Lung microvascular endothelial cell (primary cell): ENCODE data around the gene CNMD. TPM values are rescaled to one million over a fixed set of nuclear protein-coding genes. Genes with fewer than 3 reads are reported as not detected.
"Not testable (repeated sequence)": the region's sequence is repeated elsewhere in the genome, so short reads cannot be mapped to it uniquely, and the experiment has no call there.

Experiments
- DNase-seq, 2 donors: peaks; one replicate each; pipeline versions ENCODE4 v3.0.0 to v3.0.0-alpha.2; 2010; ENCODE audit warnings: low read depth in 2 of 2
- total RNA-seq: library from RNA; depleted of rRNA; stranded (reverse); fragments of >200 nt; gene quantifications from 2 replicates; pipeline ENCODE4 v1.2.1, GENCODE V29; 2014

Gene CNMD
- total RNA-seq, 1 donor from 2014 or later, result not detected

DNA sequence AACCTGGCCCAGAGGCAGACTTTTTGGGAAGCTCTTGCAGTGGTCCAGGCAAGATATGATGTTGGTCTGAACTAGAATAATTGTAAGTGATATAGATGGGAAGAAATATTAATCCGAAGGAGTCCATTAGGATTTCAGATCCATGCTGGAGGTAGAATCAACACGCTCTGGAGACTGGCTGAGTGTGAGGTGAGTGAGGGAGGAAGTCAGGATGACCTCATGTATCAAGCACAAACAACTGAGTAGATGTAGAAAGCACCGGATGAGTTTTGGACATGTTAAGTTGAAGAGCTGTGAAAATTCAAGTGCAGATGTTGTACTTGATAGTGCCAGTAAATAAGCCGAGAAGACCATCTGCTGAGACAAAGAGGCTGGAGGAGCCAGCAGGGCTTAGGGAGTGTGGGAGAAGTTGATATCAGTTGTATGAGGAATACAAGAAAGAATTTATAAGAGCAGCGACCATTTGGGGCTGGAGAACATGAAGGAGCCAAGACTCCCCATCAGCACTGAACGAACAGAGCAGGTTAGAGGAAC is 5.3 kb upstream of the CNMD start:
- DNase-seq, result no peak

DNA sequence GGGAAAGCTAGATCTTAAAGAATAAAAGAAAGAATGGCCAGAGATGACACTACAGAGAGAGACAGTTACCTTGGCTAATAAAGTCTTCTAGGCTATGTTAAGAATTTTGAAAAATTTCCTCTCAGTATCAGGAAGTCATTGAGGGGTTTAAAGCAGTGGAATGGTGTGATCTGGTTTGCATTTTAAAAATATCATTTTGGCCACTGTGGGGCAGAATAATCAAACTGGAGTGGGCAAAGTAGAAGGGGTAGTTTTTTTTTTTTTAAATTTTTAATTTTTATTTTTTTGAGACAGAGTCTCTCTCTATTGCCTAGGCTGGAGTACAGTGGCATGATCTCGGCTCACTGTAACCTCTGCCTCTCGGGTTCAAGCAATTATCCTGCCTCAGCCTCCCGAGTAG is 4.4 kb upstream of the CNMD start:
- no peak for DNase-seq

DNA sequence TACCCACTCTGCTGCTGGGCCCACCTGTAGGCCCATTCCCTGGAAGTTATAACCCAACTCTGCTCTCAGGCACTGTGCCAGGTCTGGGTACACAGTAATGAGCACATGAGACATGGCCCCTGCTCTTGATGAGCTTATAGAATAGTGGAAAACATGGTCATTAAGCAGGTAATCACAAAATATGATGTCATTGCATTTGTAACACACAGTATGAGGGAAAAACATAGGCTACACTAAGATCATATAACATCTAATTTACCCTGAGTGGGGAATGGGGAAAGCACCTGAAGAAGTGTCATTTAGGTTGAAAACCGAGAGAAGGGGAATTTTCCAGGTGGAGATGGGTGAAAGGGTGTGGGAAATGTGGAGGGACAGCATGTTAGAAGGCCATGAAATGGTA is 3.9 kb upstream of the CNMD start:
- no peak for DNase-seq

DNA sequence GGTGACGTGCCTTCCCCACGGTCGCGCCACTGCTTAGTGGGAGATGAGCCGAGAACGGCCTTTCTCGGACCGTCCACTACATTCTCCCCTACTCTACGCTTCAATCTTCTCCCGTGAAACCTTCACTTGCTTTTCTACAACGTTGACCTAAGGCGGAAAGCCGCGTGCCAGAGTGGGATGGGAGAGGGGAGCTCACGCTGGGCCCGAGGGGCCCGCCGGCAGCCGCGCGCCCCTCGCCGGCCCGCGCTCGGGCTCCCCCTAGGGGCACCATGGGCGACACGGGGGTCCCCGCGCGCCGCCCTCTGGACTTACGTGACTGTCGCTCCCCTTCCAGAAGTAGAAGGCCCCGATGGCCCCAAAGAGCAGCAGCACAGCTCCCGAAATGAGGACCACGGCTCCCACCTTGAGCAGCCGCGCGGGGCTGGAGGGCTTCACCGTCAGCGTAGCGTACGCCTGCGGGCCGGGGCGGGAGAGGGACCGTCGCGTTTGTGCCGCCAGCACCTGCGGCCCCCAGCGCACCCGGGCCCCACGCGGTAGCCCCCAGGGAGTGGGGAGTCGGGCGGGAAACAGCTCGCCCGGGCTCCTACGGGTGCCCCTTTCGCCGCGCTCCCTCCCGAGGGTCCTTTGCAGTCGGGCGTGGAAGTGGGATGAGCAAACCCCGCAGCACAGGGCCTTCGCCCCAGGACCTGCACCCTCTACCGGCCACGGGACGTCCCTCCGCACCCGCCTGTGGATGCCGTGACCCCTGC is 727 bp downstream of the CNMD start:
- peak; percentile 8 to 26 for DNase-seq

DNA sequence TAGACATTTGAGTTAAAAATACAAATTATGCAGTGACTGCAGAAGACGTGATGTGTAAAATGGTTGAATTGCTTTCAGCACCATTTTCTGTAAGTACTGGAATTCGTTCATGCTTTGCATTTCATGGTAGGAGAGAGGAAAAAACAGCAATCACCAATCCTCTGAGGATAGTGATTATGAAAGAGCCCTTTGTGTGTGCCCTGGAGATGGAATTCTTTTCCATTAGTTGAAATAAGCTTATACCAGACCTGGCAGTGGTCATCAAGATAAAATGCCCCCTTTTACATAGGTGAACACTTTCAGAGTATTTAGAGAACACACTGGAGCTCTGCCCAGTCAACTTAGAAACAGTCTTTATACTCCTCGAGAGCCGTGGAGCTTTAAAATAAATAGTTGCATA is 1.7 kb downstream of the CNMD start:
- no peak for DNase-seq

DNA sequence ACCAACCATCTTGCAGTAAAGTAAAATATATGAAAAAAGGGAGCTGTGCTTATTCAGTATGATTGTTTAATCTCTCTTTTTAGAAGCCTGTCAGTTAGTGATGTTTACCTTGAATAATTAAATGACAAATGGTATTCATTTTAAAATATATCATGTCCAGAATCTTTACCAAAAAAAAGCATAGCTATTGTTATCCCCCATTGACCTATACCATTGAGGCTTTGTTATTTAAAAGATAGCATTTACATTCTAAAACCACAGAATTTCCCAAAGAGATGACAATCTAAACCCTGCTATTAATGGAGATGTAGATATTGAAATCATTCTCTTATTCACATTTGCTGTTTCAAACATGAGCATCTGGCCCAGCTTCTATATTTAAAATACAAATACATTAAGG is 2.2 kb downstream of the CNMD start:
- DNase-seq, result no peak

DNA sequence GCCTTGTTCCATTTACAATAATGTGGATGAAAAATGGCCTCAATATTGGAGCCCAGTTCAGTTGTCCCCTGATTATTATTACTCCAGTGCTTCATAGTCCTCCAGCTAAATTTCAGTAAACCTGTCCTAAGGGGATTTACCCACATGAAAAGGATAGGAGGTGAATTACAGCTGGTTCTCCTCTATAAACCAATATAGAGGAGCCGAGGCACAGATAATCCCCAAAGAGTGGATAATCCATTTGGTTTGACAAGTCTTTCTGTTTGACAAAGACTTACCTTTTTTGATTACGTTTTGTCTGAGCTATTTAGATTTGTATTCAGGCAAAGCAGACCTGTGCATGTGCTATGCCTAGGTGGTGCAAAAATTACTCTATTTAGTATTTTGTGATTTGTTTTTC is 2.7 kb downstream of the CNMD start:
- no peak for DNase-seq

DNA sequence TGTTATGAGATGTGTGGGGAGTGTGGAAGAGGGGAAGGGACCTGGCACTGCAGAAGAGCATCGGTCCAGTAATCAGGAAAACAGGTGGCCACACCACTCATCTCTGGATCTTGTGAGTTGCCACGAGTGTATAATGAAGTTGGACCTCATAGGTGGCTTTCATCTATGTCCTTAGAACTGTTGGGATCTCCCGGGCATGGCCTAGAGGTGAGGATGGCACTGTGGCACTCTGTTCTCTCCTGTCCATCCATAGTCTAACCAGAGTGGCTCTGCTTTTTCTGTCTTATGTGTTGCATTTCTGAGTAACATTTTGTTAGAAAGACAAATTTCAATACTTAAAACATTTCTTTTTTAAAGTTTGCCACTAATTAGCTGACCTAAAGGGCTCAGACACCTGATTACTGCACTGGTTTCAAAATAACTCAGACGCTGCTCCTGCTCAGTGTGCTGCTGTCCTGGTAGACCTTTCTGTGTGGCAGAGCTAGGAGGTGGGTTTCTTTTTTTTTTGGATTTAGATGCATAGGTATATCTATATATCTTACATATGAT is 5.5 kb downstream of the CNMD start:
- DNase-seq, result no peak

DNA sequence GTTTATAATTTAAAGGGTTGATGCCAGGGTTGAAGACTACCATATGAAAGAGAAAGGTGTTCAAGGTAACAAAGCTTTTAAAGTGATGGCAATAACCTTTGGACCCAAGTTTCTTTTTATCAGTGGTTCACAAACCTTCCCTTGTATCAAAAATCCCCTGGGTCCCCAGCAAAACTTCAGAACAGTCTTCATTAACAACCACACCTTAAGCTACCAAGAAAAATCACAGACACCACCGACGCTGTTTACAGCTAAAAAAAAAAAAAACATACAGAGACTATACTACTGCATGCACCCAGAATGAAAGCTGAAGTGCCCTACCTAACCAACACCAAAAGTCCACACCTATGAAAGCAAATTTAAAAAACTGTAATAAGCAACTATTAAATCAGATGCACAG is 13.4 kb downstream of the CNMD start:
- DNase-seq, result no peak

DNA sequence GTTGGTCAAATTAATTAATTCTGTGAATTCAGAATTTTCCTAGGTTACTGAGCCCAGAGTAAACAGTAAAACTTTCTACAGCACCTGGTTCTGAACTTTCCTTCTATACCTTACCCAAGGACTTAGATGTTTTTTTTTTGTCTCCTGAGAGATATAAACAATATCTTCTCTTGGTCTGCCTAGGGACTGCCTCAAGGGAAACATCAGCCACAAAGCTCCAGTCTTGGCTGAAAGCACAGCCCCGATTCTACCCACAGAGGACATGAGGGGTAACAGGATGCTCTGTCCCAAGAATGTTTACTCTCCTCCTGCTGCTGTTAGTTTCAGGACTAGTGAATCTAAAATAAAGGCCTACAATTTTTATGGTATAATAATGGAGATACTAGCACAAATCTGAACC is 14.3 kb downstream of the CNMD start:
- no peak for DNase-seq

DNA sequence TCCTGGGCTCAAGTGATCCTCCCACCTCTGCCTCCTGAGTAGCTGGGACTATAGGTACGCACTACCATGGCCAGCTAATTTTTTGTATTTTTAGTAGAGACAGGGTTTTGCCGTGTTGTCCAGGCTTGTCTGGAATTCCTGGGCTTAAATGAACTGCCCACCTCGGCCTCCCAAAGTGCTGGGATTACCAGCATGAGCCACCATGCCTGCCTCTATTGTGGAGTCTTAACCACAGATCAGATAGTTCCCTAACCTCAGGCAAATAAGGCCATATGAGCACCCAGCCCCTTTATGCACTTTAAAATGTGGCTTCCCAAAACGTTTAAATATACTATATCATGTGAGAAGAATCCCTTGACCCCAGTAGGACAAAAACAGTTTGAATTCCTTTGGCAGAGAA is 16.4 kb downstream of the CNMD start:
- no peak for DNase-seq

DNA sequence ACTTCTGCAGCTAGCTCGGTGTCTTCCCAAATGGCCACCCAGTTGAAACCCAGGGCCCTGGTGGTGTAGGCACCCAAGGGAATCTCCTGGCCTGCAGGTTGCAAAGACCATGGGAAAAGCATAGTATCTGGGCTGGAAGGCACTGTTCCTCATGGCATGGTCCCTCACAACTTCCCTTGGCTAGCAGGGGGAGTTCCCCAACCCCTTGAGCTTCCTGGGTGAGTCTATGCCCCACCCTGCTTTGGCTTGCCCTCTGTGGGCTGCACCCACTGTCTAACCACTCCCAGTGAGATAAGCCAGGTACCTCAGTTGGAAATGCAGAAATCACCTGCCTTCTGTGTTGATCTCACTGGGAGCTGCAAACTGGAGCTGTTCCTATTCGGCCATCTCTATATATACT is 18.3 kb downstream of the CNMD start:
- DNase-seq, result not testable (repeated sequence)

DNA sequence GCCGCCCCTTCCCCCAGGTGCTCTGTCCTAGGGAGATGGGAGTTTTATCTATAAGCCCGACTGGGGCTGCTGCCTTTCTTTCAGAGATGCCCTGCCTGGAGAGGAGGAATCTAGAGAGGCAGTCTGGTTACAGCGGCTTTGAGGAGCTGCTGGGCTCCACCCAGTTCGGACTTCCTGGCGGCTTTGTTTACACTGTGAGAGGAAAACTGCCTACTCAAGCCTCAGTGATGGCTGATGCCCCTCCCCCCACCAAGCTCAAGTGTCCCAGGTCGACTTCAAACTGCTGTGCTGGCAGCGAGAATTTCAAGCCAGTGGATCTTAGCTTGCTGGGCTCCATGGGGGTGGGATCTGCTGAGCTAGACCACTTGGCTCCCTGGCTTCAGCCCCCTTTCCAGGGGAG is 18.7 kb downstream of the CNMD start:
- peak in 1 of 2 donors; percentile 46 for DNase-seq

DNA sequence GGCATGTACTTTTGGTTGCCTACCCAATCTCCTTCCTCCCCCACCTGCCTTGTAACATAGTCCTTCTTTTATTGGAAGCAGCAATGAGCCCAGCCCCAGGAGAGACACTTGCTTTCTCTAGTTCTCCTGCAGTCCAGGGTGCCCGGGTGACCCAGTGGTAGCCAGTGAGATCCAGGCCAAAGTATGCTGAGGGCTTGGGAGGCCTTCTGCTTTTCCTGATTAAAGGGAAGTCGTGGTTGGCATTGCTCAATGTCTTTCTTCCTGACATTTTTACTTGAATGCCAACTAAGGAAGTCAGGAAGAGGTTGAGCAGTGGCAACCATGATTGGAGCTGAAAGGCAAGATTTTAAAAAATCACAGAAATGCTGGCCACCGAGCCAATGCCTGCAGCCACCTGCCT is 25.7 kb downstream of the CNMD start:
- peak in 1 of 2 donors; percentile 3 for DNase-seq

DNA sequence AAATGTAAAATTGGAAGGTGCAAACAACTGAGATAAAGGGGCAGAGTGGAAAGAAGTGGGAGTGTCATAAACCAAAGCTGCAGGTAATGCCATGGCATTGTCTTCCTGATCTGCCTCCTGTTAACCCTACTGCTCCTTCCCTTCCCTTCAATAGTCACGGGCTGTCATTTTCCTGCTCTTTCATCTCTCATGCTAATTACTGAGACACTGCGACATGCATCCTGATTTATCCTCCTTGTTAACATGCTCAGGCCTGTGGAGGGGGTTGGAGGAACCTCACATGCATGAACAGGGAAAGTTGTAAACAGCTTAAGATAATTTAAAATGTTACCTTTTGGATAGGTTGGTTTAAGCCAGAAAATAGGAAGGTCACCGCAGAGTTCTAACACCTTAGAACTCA is 27.2 kb downstream of the CNMD start:
- DNase-seq, result no peak

DNA sequence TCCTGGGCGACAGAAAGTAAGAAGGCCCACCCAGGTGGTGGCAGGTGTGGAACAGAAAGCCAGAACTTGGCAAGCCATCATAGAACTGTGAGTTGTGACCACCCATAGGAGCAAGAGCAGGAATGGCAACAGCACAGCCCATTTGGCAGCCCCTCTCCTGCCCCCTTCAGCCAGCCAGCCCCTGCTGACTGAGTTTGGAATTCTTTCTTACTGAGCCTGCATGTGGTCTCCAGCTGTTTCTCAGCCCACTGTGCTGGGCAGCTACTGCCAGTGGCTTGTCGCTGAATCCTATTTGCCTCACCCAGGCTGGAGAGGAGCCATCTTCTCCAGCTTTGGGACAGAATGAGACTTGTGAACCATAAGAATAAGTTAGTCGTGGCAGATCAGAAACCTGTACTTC is 28.3 kb downstream of the CNMD start:
- no peak for DNase-seq

DNA sequence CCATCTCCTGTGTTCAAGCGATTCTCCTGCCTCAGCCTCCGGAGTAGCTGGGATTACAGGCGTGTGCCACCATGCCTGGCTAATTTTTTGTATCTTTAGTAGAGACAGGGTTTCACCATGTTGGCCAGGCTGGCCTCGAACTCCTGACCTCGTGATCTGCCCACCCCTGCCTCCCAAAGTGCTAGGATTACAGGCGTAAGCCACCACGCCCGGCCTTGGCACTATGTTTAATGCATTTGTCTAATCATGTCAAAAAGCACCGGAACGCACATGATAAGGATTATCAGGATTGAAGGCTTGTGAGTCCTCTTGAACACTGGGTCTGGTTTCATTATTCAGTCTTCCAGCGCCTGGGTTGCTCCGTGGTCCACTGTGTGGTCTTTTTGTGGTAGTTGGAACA is 31.4 kb downstream of the CNMD start:
- DNase-seq, result not testable (repeated sequence)

DNA sequence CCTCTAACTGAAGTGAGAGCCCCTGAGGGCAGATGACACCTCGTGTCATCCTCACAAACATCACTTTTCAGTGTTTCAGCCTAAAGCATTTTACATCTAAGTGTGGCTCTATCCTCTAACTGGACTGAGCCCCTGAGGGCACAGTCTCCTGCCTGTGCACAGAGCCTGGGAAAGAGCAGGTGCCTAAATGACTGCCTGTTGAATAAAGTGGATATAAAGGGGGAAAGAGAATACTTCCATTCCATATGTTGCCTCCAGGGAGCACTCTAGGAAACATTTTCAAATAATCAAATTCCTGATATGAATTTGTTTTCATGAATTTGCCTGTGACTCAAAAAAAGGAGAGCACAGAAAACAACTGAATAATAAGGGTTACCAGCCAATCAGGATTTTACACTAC is 32.2 kb downstream of the CNMD start:
- DNase-seq, result peak; percentile 5 to 6

DNA sequence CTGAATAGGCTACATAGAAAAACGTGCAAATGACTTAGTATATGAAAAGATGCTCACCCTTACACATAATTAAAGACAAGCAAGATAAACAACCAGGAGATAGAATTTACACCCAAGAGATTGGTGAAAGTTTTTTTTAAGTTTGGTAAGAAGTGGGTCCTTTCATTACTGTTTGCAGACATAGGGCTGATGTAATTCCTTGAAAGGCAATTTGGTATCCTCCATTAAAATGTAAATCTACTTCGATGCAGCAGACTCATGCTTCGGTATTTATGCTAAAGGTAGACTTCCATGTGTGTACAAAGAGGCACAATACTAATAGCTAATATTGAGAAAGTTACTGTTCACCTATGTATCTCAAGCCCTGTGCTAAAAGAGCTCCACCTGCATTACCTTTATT is 33.5 kb downstream of the CNMD start:
- no peak for DNase-seq

DNA sequence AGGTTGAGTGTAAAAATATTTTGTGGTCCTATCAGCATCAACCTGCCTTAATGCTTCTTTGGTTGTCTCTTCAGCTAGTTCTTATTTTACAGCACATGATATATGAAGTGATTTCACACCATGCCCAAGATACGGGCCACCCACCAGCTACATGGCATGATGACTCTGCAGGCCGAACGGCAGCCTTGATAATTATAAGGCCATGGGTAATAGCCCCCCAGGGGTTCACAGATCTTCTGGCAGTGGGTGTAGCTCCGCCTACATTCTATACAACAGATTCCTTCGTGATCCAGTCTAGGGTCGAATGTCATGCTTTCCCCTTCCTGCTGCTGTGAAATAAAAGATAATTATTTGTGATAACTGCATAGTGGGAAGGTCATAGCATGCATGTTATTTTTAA is 36.1 kb downstream of the CNMD start:
- DNase-seq, result no peak

DNA sequence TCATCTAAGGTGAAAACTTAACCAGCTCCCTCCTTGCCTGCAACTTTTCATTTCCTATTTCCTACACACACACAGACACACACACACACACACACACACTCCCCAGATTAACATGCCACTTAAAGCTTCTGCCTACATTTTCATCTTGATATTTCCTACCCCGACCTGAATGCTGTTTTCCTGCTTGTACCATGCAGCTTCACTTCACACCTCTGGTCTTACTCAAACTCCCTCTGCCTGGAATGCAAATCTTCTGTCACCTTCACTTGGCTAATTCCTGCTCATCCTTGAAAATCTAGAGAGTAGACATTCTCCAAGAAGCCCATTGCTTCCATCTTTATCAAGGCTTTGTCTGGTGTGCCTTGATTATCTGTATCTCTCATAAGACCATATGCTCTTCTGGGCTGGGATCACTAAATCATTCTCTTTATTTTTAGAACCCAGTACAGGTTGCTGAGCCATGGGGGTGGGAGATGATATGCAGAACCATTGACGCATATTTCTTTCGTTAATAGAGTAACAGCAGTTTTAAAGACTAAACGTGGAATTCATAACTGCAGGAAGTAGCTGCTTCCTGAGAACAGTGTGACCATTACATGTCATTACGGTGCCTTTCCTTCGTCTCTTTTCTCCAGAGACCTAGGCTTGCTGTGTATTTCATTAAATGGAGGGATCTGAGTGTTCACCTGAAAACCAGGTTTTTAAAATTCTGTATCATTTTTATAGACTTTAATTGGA is 37.7 kb downstream of the CNMD start:
- DNase-seq, result peak; percentile 42 to 49

DNA sequence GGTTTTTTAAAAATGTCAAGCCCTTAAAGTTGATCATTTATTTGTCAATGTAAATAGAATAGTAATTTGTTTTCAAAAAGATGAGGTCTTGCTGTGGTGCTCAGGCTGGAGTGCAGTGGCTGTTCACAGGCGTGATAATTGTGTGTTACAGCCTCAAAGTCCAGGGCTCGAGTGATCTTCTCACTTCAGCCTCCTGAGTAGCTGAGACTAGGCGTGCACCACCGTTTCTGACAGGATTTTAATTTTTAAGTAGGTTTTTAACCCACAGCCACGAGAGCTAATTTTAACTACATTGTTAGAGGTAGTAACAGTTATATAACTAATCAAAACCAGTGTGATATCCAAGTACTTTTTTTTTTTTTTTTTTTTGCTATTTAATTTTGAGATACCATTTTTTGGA is 43.1 kb downstream of the CNMD start:
- no peak for DNase-seq

DNA sequence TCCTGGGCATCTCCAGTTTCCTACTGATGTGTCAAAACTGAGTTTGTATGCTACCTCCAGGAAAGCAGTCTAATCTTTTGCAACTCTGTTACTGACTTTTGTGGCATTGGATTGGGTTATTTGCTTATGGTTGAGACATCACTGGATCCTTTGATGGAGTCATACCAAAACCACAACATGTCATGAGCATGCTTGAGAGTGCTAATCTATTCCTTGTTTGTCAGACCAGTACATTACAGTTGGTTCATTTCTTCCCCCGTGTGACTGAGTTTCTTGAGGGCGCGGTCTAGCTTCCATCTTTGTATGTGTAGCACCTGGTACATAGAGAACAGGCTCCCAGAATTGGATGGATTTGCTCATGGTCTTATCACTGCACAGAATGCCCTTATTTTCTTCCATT is 43.8 kb downstream of the CNMD start:
- DNase-seq, result no peak
